Hepatocyte (in vitro differentiated cells): ENCODE measurements around the gene SPRY1. TPM values are rescaled to one million over a fixed set of nuclear protein-coding genes. Genes with fewer than 3 reads are reported as not detected.

Source experiments
- DNase-seq: peaks from one replicate; pipeline ENCODE4 v3.0.0-alpha.2; 2016; ENCODE audit warnings: low spot score
- H2AFZ ChIP-seq: fragments of 200-600 bp; sonication (generic); 2 replicates; pipeline ENCODE4 v1.6.0; 2016; ENCODE audit warnings: antibody characterized with exemption, mild to moderate bottlenecking
- H3K27ac ChIP-seq: fragments of 200-600 bp; sonication (generic); 2 replicates; pipeline ENCODE4 v1.5.1; 2016; ENCODE audit warnings: mild to moderate bottlenecking
- H3K27me3 ChIP-seq: fragments of 200-600 bp; sonication (generic); 2 replicates; pipeline ENCODE4 v1.6.1; 2016
- H3K36me3 ChIP-seq: fragments of 200-600 bp; sonication (generic); replicated peaks from 2 replicates; pipeline ENCODE4 v1.5.1; 2016; ENCODE audit warnings: low read depth; ENCODE audit not compliant: insufficient read depth
- H3K4me1 ChIP-seq: fragments of 200-600 bp; sonication (generic); 2 replicates; pipeline ENCODE4 v1.5.1; 2016; ENCODE audit warnings: mild to moderate bottlenecking, moderate library complexity; ENCODE audit not compliant: insufficient read depth
- H3K4me2 ChIP-seq: fragments of 200-600 bp; sonication (generic); 2 replicates; pipeline ENCODE4 v1.6.0; 2016
- H3K4me3 ChIP-seq: fragments of 200-600 bp; sonication (generic); 2 replicates; pipeline ENCODE4 v1.5.1; 2016; ENCODE audit warnings: mild to moderate bottlenecking
- H3K79me2 ChIP-seq: fragments of 200-600 bp; sonication (generic); 2 replicates; pipeline ENCODE4 v1.6.0; 2017; ENCODE audit warnings: mild to moderate bottlenecking
- H3K9me2 ChIP-seq: fragments of 200-600 bp; sonication (generic); replicated peaks from 2 replicates; pipeline ENCODE4 v1.6.0; 2017; ENCODE audit warnings: mild to moderate bottlenecking; ENCODE audit not compliant: insufficient read depth
- H3K9me3 ChIP-seq: fragments of 200-600 bp; sonication (generic); 2 replicates; pipeline ENCODE4 v1.5.1; 2016; ENCODE audit warnings: low read depth, mild to moderate bottlenecking
- H4K20me1 ChIP-seq: fragments of 200-600 bp; sonication (generic); 2 replicates; pipeline ENCODE4 v1.6.0; 2016; ENCODE audit warnings: mild to moderate bottlenecking; ENCODE audit not compliant: insufficient read depth, poor library complexity, severe bottlenecking
- EZH2 ChIP-seq: fragments of 200-600 bp; sonication (generic); IDR thresholded peaks from 2 replicates; pipeline ENCODE4 v1.6.1; 2016; ENCODE audit warnings: antibody characterized with exemption, mild to moderate bottlenecking, borderline replicate concordance
- EZH2phosphoT487 ChIP-seq: fragments of 200-600 bp; sonication (generic); IDR thresholded peaks from one replicate; pipeline ENCODE4 v1.6.1; 2018; ENCODE audit warnings: antibody characterized with exemption, mild to moderate bottlenecking, low read depth, moderate library complexity; ENCODE audit not compliant: unreplicated experiment, severe bottlenecking
- WGBS: methylation state at CpG from one replicate; pipeline ENCODE4 v1.1.6; 2016; ENCODE audit warnings: low lambda C conversion rate; ENCODE audit errors: missing lambda C conversion rate; 5-methylcytosine and 5-hydroxymethylcytosine counted together
- polyA plus RNA-seq: library from polyadenylated mRNA; unstranded; fragments of >200 nt; fragmentation: Nextera tagmentation; extraction: Ambion mirVana; gene quantifications from 2 replicates; pipeline ENCODE4 v1.2.1, GENCODE V29; 2016
- total RNA-seq: library from RNA; depleted of rRNA; stranded (reverse); fragments of >200 nt; gene quantifications from 2 replicates; pipeline ENCODE4 v1.2.3, GENCODE V29; 2014
- TF ChIP-seq, protein P1 (sequence below): fragments of 200-600 bp; sonication (generic); IDR thresholded peaks from 2 replicates; pipeline ENCODE4 v1.5.1; 2016; ENCODE audit warnings: antibody characterized with exemption, mild to moderate bottlenecking; ENCODE audit not compliant: poor library complexity

Gene SPRY1
- total and polyA plus RNA-seq, 2 experiments from 2014 or later = 37.7 to 40.1 TPM

DNA sequence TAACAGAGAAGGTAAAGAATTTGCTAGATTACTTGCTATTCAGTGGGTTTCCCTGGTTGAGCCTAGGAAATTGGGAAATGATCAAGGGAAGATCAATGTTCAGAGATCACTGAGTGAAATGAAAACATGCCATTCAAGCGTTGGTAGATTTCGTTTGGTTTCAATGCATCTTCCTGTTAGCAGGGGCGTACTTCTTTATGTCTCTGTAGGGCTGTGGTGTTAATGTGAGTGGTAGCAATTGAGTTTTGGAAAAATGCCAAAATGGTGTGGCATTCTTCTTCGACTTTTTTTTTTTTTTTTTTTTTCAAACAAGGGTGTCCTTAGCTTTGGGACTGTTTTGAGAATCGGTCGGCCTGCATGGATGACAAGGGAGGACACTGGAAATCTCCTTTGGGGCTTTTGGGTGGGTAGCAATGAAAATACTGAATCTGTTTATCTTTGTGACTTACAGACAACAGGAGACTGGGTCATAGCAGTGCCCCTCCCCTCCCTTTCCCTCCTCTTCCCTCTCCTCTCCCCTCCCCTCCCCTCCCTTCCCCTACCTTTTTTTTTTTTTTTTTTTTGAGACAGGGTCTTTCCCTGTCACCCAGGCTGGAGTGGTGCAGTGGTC, 50.4 kb downstream of the SPRY1 start:
- H2AFZ ChIP-seq = no peak overlapping the region
- H3K36me3 ChIP-seq = no peaks in the 10 kb centered on the region
- H3K9me2 ChIP-seq = no peaks in the 10 kb centered on the region
- no peak overlapping the region for H3K4me3 ChIP-seq
- no peak overlapping the region for H3K4me2 ChIP-seq
- peaks cover 6% of the 10 kb centered on the region for H3K4me1 ChIP-seq
- no peaks in the 10 kb centered on the region for H3K79me2 ChIP-seq
- H3K27ac ChIP-seq = no peak overlapping the region
- no peak for DNase-seq
- WGBS = 65% methylated on average over 6 of the region's 6 CpGs
- H3K27me3 ChIP-seq = no peaks in the 10 kb centered on the region
- no peaks in the 10 kb centered on the region for H4K20me1 ChIP-seq
- TF ChIP-seq, protein P1, sequence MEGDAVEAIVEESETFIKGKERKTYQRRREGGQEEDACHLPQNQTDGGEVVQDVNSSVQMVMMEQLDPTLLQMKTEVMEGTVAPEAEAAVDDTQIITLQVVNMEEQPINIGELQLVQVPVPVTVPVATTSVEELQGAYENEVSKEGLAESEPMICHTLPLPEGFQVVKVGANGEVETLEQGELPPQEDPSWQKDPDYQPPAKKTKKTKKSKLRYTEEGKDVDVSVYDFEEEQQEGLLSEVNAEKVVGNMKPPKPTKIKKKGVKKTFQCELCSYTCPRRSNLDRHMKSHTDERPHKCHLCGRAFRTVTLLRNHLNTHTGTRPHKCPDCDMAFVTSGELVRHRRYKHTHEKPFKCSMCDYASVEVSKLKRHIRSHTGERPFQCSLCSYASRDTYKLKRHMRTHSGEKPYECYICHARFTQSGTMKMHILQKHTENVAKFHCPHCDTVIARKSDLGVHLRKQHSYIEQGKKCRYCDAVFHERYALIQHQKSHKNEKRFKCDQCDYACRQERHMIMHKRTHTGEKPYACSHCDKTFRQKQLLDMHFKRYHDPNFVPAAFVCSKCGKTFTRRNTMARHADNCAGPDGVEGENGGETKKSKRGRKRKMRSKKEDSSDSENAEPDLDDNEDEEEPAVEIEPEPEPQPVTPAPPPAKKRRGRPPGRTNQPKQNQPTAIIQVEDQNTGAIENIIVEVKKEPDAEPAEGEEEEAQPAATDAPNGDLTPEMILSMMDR = no peak
- TF ChIP-seq EZH2 = no peak
- no peak for TF ChIP-seq EZH2phosphoT487
- H3K9me3 ChIP-seq = no peaks in the 10 kb centered on the region

GRCh38 chr4:123449362-123449761, 52.8 kb downstream of the SPRY1 start:
- 51% methylated on average over 5 of the region's 5 CpGs for WGBS
- no peaks in the 10 kb centered on the region for H3K27me3 ChIP-seq
- no peak overlapping the region for H3K4me2 ChIP-seq
- H3K9me3 ChIP-seq = no peaks in the 10 kb centered on the region
- no peak for DNase-seq
- no peak overlapping the region for H3K4me3 ChIP-seq
- H3K27ac ChIP-seq = no peak overlapping the region
- no peaks in the 10 kb centered on the region for H4K20me1 ChIP-seq
- no peaks in the 10 kb centered on the region for H3K36me3 ChIP-seq
- no peaks in the 10 kb centered on the region for H3K4me1 ChIP-seq
- TF ChIP-seq EZH2phosphoT487 (no peak), EZH2 (no peak)
- TF ChIP-seq, protein P1 = no peak
- H3K79me2 ChIP-seq = no peaks in the 10 kb centered on the region
- no peaks in the 10 kb centered on the region for H3K9me2 ChIP-seq
- H2AFZ ChIP-seq = no peak overlapping the region

- Histone ChIP-seq H3K27ac (no peak overlapping the region), H2AFZ (no peak overlapping the region), H3K4me2 (no peak overlapping the region), H3K79me2 (no peaks in the 10 kb centered on the region), H4K20me1 (no peaks in the 10 kb centered on the region), H3K36me3 (no peaks in the 10 kb centered on the region), H3K4me3 (no peak overlapping the region), H3K27me3 (no peaks in the 10 kb centered on the region), H3K9me3 (no peaks in the 10 kb centered on the region), H3K9me2 (no peaks in the 10 kb centered on the region), H3K4me1 (no peaks in the 10 kb centered on the region)
- no peak for TF ChIP-seq EZH2
- TF ChIP-seq EZH2phosphoT487 = no peak
- TF ChIP-seq, protein P1 = no peak
- no peak for DNase-seq
- whole genome bisulfite sequencing = 15% methylated on average over 1 of the region's 1 CpG
These were observed 53.2 kb downstream of the SPRY1 start for GRCh38 chr4:123449780-123450179.
